ENCODE measurements around the gene CACFD1.
A peak's percentile ranks its signal among the peaks of the same experiment; 100 is the strongest.

CACFD1 gene

GRCh38 chr9:133502112-133502511 is 42.3 kb downstream of the CACFD1 start:
- DNase-seq = no peak

- DNase-seq = no peak
Measured at GRCh38 chr9:133505186-133505830, 45.5 kb downstream of the CACFD1 start.

GRCh38 chr9:133505901-133506652 is 46.3 kb downstream of the CACFD1 start:
- no peak for DNase-seq

GRCh38 chr9:133506653-133507038 is 46.9 kb downstream of the CACFD1 start:
- peak; percentile 21 for DNase-seq

GRCh38 chr9:133507246-133507965 is 47.6 kb downstream of the CACFD1 start:
- no peak for DNase-seq

GRCh38 chr9:133508046-133508445 is 48.3 kb downstream of the CACFD1 start:
- DNase-seq = no peak

GRCh38 chr9:133509179-133510083 is 49.7 kb downstream of the CACFD1 start:
- DNase-seq = no peak

GRCh38 chr9:133510926-133511505 is 51.2 kb downstream of the CACFD1 start:
- no peak for DNase-seq

- DNase-seq = no peak
Measured at GRCh38 chr9:133511607-133512006, 51.8 kb downstream of the CACFD1 start.

GRCh38 chr9:133512253-133513213 is 52.8 kb downstream of the CACFD1 start:
- DNase-seq = no peak

- DNase-seq = no peak
Measured at GRCh38 chr9:133513214-133514100, 53.7 kb downstream of the CACFD1 start.

- DNase-seq = no peak
Measured at GRCh38 chr9:133514460-133515239, 54.9 kb downstream of the CACFD1 start.

- DNase-seq = no peak
Measured at GRCh38 chr9:133515240-133515610, 55.4 kb downstream of the CACFD1 start.

- no peak for DNase-seq
Measured at GRCh38 chr9:133515615-133516255, 56.0 kb downstream of the CACFD1 start.

GRCh38 chr9:133516256-133516960 is 56.6 kb downstream of the CACFD1 start:
- no peak for DNase-seq

GRCh38 chr9:133516961-133517350 is 57.2 kb downstream of the CACFD1 start:
- no peak for DNase-seq

GRCh38 chr9:133517711-133518110 is 57.9 kb downstream of the CACFD1 start:
- no peak for DNase-seq

GRCh38 chr9:133518200-133518599 is 58.4 kb downstream of the CACFD1 start:
- DNase-seq = no peak

Measured in fibroblast of skin of scalp (primary cell).